Muscle layer of duodenum (tissue), 2 donors: ENCODE results near the gene BCL10.

ENCODE experiments used
- H3K27ac ChIP-seq: one replicate; pipeline ENCODE4 v1.7.0; 2013; ENCODE audit warnings: mild to moderate bottlenecking, low read length
- H3K27me3 ChIP-seq: one replicate; pipeline ENCODE4 v1.7.0; 2013; ENCODE audit warnings: low read depth, mild to moderate bottlenecking, control low read depth, low read length
- H3K36me3 ChIP-seq, 2 donors: one replicate each; pipeline ENCODE4 v1.7.0; 2013; ENCODE audit warnings: low read length in 2 of 2, control low read depth in 1 of 2, mild to moderate bottlenecking in 1 of 2; ENCODE audit not compliant: insufficient read depth in 2 of 2, control insufficient read depth in 1 of 2
- H3K4me1 ChIP-seq, 2 donors: one replicate each; pipeline ENCODE4 v1.7.0; 2013; ENCODE audit warnings: low read length in 2 of 2, mild to moderate bottlenecking in 2 of 2, control low read depth in 1 of 2, moderate library complexity in 1 of 2; ENCODE audit not compliant: insufficient read depth in 2 of 2, control insufficient read depth in 1 of 2
- H3K4me3 ChIP-seq, 2 donors: one replicate each; pipeline ENCODE4 v1.7.0; 2013; ENCODE audit warnings: low read length in 2 of 2, low read depth in 1 of 2, mild to moderate bottlenecking in 1 of 2
- H3K9me3 ChIP-seq, 2 donors: one replicate each; pipeline ENCODE4 v1.7.0; 2013; ENCODE audit warnings: low read length in 2 of 2, control low read depth in 1 of 2, mild to moderate bottlenecking in 1 of 2; ENCODE audit not compliant: control insufficient read depth in 1 of 2
- donor health status: healthy.

Gene BCL10

DNA sequence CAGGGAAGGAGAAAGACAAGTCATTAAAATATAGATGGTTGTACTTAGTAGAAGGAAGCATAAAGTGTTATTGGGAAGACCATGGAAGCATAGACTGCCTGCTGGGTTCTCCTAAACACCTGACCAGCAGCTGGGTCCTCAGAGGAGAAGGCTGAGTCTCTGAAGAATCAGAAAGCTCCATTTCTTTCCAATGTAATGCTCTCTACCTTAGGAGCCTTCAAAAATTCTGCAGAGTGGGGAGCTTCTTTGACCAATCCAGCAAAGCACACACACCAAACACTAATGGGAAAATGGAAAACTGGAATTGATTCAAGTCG lies 21.1 kb upstream of the BCL10 start:
- Histone ChIP-seq H3K27ac (peak overlapping the region; percentile 39), H3K4me1 (peaks cover 10 to 14% of the 10 kb centered on the region in 2 donors), H3K27me3 (no peaks in the 10 kb centered on the region), H3K9me3 (no peaks in the 10 kb centered on the region), H3K36me3 (no peaks in the 10 kb centered on the region), H3K4me3 (peak overlapping the region in 1 of 2 donors; percentile 31)

DNA sequence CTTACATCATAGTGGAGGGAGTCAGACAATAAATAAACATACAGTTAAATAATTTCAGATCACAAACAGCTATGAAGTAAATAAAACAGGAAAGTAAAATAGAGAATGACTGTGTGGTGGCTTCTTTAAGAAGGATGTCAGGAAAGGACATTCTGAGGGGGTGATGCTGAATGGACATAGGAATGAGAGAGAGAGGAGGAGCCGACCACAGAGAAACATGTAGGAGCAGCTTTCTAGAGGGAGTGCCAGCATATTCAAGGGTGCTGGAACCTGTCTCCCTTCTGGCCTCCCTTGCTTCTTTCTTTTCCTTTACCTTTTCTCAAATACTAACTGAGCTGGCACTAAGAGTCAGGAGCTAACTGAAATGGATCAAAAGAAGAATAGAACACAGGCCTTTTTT lies 20.5 kb upstream of the BCL10 start:
- H3K9me3 ChIP-seq, result no peaks in the 10 kb centered on the region
- no peak overlapping the region for H3K27ac ChIP-seq
- H3K27me3 ChIP-seq, result no peaks in the 10 kb centered on the region
- no peaks in the 10 kb centered on the region for H3K36me3 ChIP-seq
- peaks cover 10 to 14% of the 10 kb centered on the region in 2 donors for H3K4me1 ChIP-seq
- H3K4me3 ChIP-seq, result no peak overlapping the region

DNA sequence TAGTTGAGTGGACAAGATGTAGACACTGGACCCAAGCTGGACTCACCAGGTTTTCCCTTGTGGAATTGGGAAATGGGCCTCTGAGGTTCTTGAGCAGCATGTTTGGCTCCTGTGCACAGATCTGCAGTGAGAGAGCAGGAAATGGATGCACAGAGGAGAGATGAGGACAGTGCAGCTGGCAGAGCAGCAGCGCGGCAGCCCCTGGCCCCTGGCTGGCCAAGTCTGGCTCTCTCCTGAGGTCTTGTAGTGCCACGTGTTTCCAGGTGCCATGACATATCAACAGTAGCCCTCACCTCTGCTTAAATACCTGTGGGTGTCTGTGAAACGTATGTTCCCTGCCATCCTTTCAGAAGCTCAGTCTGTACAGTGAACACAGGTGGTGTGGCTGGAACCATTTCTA lies 19.2 kb upstream of the BCL10 start:
- H3K27ac ChIP-seq, result no peak overlapping the region
- no peaks in the 10 kb centered on the region for H3K9me3 ChIP-seq
- no peak overlapping the region for H3K4me3 ChIP-seq

DNA sequence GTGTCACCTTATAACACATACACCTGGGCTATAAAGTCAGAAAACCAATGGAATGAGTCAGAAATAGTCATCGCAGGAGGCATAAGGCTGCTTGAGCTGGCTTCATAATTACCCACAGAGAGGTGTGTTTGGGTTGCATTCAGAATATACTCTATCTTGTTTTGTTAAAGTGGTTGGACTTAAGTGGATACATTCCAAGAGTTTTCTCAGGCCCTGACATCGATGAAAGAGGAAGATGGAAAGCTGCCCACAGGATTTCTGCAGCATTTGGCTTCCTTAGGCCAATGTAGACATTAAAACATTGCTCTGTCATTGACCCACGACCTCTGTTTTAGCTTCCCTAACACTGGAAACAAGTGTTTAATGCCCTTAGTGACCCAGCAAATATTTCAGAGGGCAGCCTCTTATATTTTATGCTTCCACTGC lies 18.6 kb upstream of the BCL10 start:
- Histone ChIP-seq H3K27me3 (no peaks in the 10 kb centered on the region), H3K4me3 (no peak overlapping the region), H3K9me3 (no peaks in the 10 kb centered on the region), H3K4me1 (peaks cover 10 to 14% of the 10 kb centered on the region in 2 donors), H3K27ac (no peak overlapping the region), H3K36me3 (no peaks in the 10 kb centered on the region)

More for the DNA sequence above, 19.2 kb upstream of the BCL10 start:
- Histone ChIP-seq H3K27me3 (no peaks in the 10 kb centered on the region), H3K36me3 (no peaks in the 10 kb centered on the region), H3K4me1 (peaks cover 10 to 14% of the 10 kb centered on the region in 2 donors)

DNA sequence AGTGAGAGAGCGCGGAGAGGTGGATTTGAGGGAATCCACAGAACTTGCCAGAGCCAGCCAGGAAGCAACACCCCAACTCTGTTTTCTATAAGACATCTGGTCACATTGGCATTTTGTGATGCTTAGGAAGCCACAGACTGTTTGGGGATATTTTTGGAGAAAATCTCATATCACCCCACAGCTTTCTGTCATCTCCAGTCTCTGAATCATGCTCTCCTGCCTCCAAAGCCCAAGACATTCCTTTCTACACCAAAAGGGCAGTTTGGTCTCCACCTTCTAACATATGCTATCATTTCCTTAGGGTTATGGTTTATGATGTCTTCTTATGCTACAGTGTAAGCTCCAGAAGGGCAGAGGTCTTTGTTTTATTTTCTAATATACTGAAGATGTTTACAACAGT lies 14.4 kb upstream of the BCL10 start:
- no peak overlapping the region for H3K4me3 ChIP-seq
- no peaks in the 10 kb centered on the region for H3K27me3 ChIP-seq
- no peak overlapping the region for H3K27ac ChIP-seq
- H3K9me3 ChIP-seq, result no peaks in the 10 kb centered on the region
- no peaks in the 10 kb centered on the region for H3K36me3 ChIP-seq
- no peaks in the 10 kb centered on the region for H3K4me1 ChIP-seq

DNA sequence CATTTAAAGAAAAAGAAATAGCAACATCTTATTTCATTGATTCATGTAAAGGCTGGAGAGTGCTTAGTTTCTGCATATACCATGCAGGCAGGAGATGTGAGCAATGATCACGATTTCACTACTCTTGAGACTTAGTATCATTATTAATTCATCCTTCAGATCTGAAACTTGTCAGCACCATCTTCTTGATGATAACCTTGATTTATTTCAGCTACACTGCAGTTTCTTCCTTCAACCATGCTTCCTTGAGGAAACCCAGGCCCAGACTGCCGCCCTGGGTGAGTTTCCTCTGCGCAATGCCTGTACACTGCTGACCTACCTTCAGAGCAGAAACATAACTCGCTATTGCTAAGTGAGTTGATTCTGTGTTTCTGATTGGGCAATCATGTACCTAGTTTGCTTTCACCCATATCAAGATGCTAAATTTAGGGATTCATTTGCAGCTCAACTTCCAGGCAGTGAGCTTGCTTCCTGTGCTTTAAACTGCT lies 13.5 kb upstream of the BCL10 start:
- Histone ChIP-seq H3K9me3 (no peaks in the 10 kb centered on the region), H3K27ac (no peak overlapping the region)

DNA sequence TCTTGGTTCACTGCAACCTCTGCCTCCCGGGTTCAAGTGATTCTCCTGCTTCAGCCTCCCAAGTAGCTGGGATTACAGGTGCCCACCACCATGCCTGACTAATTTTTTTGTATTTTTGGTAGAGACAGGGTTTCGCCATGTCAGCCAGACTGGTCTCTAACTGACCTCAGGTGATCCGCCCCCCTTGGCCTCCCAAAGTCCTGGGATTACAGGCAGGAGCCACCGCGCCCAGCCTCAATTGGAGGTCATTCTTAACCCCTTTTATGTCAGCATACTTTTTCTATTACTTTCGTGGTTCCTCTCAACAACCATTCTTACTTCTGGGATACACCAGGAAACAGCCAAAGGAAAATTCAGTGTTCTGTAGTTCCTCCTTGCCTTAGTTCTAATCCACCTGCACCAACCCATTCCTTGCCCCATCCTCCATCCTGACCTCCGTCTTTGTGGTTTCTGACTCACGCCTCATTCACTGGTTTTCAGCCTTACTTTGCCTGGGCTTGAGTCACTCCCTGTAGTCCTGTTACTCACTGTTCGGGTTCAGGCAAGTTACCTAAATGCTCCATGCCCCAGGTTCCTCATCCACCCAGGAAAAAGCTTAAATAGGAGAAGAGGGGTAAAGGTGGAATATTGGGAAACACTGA lies 12.9 kb upstream of the BCL10 start:
- Histone ChIP-seq H3K4me3 (no peak overlapping the region), H3K9me3 (no peaks in the 10 kb centered on the region), H3K27me3 (no peaks in the 10 kb centered on the region), H3K36me3 (no peaks in the 10 kb centered on the region), H3K27ac (no peak overlapping the region), H3K4me1 (no peaks in the 10 kb centered on the region)

More for the DNA sequence above, 13.5 kb upstream of the BCL10 start:
- no peaks in the 10 kb centered on the region for H3K4me1 ChIP-seq
- H3K36me3 ChIP-seq, result no peaks in the 10 kb centered on the region
- H3K4me3 ChIP-seq, result no peak overlapping the region
- H3K27me3 ChIP-seq, result no peaks in the 10 kb centered on the region

DNA sequence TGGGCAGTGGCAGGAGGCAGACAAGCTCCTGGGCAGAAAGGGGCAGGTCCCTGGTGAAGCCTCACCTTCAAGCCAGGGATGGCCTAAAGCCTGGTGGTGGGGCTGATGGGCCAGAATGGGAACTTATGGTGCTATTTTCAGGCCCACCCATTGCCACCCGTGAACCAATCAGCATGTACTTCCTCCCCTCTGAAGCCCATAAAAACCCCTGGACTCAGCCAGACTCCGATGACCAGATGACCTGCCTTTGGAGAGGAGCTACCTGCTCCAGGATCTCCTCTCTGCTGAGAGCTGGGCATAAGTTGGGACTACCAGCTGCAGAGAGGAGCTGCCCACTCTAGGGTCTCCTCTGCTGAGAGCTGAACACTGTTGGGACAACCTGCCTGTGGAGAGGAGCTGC lies 7.8 kb upstream of the BCL10 start:
- H3K9me3 ChIP-seq, result no peaks in the 10 kb centered on the region
- no peaks in the 10 kb centered on the region for H3K36me3 ChIP-seq
- peaks cover 0 to 2% of the 10 kb centered on the region in 2 donors for H3K4me1 ChIP-seq
- H3K27me3 ChIP-seq, result no peaks in the 10 kb centered on the region
- no peak overlapping the region for H3K27ac ChIP-seq
- no peak overlapping the region for H3K4me3 ChIP-seq

DNA sequence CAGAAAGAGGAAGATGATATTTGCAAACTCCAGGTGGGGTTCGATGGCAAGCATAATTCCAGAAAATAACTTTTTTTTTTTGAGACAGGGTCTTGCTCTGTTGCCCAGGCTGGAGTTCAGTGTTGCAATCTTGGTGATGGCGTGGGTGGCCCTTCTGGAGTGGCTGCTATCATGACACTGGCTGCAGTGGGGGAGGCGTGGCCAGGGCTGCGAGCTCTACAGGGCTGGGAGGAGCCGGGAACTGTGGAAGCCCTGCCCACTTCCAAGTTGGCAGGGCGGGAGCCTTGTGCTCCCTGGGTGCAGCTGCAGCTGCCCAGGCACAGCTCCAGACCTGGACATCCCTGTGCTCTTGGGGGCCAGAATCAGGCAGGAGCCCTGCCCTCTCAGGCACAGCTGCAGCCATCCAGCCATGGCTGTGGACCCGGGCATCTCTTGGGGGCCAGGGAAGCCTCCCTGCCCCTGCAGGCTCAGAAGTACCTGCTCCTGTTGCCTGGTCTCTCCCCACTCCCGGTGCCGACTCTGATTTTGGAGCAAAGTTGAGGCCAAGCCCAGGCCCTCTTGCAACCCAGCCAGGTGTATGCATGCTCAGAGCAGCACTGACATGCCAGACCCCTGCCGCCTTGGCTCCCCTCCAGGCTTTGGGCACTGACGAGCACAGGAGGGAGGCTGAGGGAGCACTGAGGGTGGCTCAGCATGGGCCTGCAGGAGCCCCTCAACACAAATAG lies 7.2 kb upstream of the BCL10 start:
- Histone ChIP-seq H3K9me3 (no peaks in the 10 kb centered on the region), H3K36me3 (no peaks in the 10 kb centered on the region), H3K27ac (no peak overlapping the region)

DNA sequence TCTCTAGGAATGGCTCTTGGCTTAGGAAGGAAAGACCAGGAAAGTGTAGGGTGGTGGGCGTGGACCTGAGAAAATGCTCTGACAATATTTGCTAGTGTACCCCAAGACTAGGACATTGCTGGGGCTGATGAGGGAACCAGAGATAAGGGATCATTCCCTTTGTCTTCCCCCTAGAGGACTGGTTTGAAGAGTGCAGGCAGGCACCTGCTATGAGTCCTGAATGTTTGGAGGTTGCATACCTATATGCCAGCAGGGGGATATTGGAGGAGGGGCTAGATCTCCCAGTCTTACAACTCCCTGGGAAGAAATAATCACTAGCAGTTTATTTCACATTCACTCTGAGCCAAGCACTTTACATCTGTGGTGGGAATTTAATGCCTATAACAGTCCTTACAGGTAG lies 6.0 kb upstream of the BCL10 start:
- H3K4me1 ChIP-seq, result peaks cover 0 to 8% of the 10 kb centered on the region in 2 donors
- H3K27ac ChIP-seq, result no peak overlapping the region
- H3K27me3 ChIP-seq, result no peaks in the 10 kb centered on the region
- no peak overlapping the region for H3K4me3 ChIP-seq
- no peaks in the 10 kb centered on the region for H3K36me3 ChIP-seq
- no peaks in the 10 kb centered on the region for H3K9me3 ChIP-seq

More for the DNA sequence above, 7.2 kb upstream of the BCL10 start:
- peaks cover 0 to 7% of the 10 kb centered on the region in 2 donors for H3K4me1 ChIP-seq
- H3K27me3 ChIP-seq, result no peaks in the 10 kb centered on the region
- H3K4me3 ChIP-seq, result no peak overlapping the region

DNA sequence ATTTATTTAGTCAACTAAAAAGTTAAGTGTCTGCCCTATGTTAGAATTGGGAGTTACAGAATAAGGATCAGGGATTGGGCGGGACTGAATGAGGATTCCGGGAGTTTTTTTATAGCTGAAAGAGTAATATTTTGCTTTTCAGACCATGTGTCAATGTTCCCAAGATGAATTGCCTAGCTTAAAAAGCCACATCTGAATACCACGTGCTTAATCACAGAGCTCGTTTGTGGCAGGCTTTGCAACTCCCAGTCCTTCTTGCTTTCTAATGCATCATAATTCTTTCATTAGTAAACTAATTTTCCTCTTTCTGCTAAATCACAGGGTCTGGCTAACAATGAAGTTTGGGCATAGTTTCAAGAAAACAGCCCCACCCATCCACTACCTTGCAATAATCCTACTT lies 4.2 kb upstream of the BCL10 start:
- H3K27me3 ChIP-seq, result no peaks in the 10 kb centered on the region
- H3K4me1 ChIP-seq, result peaks cover under 1 to 8% of the 10 kb centered on the region in 2 donors
- no peak overlapping the region for H3K4me3 ChIP-seq
- peaks cover 0 to 5% of the 10 kb centered on the region in 2 donors for H3K36me3 ChIP-seq
- H3K9me3 ChIP-seq, result no peaks in the 10 kb centered on the region
- H3K27ac ChIP-seq, result no peak overlapping the region
